SK-N-SH treated with all-trans-retinoic acid at 6 μM for 48 hours (cell line): ENCODE measurements around the gene ENTHD1.

Experiments used
- ATAC-seq: fragments of 200-7000 bp; cut with Tn5 transposase; 3 replicates; pipeline ENCODE4 v1.9.1; 2020; ENCODE audit warnings: mild to moderate bottlenecking, moderate library complexity
- ARNTL ChIP-seq: fragments of 450-650 bp; formaldehyde crosslinking; IDR thresholded peaks from 2 replicates; pipeline ENCODE4 v1.5.0; 2020; ENCODE audit warnings: low read depth, mild to moderate bottlenecking, moderate library complexity, borderline replicate concordance
- BACH2 ChIP-seq: fragments of 250-450 bp; sonication (Bioruptor Pico); IDR thresholded peaks from 2 replicates; pipeline ENCODE4 v1.9.0; 2021; ENCODE audit warnings: mild to moderate bottlenecking, borderline replicate concordance
- CREB5 ChIP-seq: fragments of 250-450 bp; sonication (Bioruptor Pico); IDR thresholded peaks from 2 replicates; pipeline ENCODE4 v1.5.1; 2020; ENCODE audit warnings: low read depth, mild to moderate bottlenecking, moderate library complexity
- CSDC2 ChIP-seq: fragments of 250-450 bp; sonication (Bioruptor Pico); IDR thresholded peaks from 2 replicates; pipeline ENCODE4 v1.5.0; 2020; ENCODE audit warnings: mild to moderate bottlenecking, moderate library complexity
- CSRNP3 ChIP-seq: fragments of 250-450 bp; sonication (Bioruptor Pico); IDR thresholded peaks from 2 replicates; pipeline ENCODE4 v1.5.1; 2021; ENCODE audit warnings: mild to moderate bottlenecking, moderate library complexity
- ESRRG ChIP-seq: fragments of 250-450 bp; sonication (Bioruptor Pico); IDR thresholded peaks from 2 replicates; pipeline ENCODE4 v1.6.1; 2021; ENCODE audit warnings: mild to moderate bottlenecking
- GLIS3 ChIP-seq: fragments of 250-450 bp; sonication (Bioruptor Pico); IDR thresholded peaks from 2 replicates; pipeline ENCODE4 v1.5.0; 2020; ENCODE audit warnings: mild to moderate bottlenecking, moderate library complexity
- ISL1 ChIP-seq: fragments of 250-450 bp; sonication (Bioruptor Pico); IDR thresholded peaks from 2 replicates; pipeline ENCODE4 v2.1.2; 2022; ENCODE audit warnings: mild to moderate bottlenecking, moderate library complexity
- OSR1 ChIP-seq: fragments of 250-450 bp; sonication (Bioruptor Pico); IDR thresholded peaks from 2 replicates; pipeline ENCODE4 v1.8.0; 2022; ENCODE audit warnings: moderate library complexity, mild to moderate bottlenecking, inconsistent platforms
- PATZ1 ChIP-seq: fragments of 250-450 bp; sonication (Bioruptor Pico); IDR thresholded peaks from 2 replicates; pipeline ENCODE4 v1.8.0; 2020; ENCODE audit warnings: mild to moderate bottlenecking, moderate library complexity, borderline replicate concordance
- POU6F1 ChIP-seq: fragments of 250-450 bp; sonication (Bioruptor Pico); IDR thresholded peaks from 2 replicates; pipeline ENCODE4 v1.8.0; 2021; ENCODE audit warnings: low read depth, mild to moderate bottlenecking, moderate library complexity, borderline replicate concordance
- PPARA ChIP-seq: fragments of 250-450 bp; sonication (Bioruptor Pico); IDR thresholded peaks from 2 replicates; pipeline ENCODE4 v1.5.0; 2020; ENCODE audit warnings: mild to moderate bottlenecking, borderline replicate concordance
- RARB ChIP-seq: fragments of 250-450 bp; sonication (Bioruptor Pico); IDR thresholded peaks from 2 replicates; pipeline ENCODE4 v1.8.0; 2021; ENCODE audit warnings: mild to moderate bottlenecking, moderate library complexity
- SNAI2 ChIP-seq: fragments of 250-450 bp; sonication (Bioruptor Pico); IDR thresholded peaks from 2 replicates; pipeline ENCODE4 v1.5.0; 2020; ENCODE audit warnings: mild to moderate bottlenecking, moderate library complexity
- TCF4 ChIP-seq: fragments of 250-450 bp; sonication (Bioruptor Pico); IDR thresholded peaks from 2 replicates; pipeline ENCODE4 v1.8.0; 2021; ENCODE audit warnings: mild to moderate bottlenecking, moderate library complexity, borderline replicate concordance
- TOX ChIP-seq: fragments of 250-450 bp; sonication (Bioruptor Pico); IDR thresholded peaks from 2 replicates; pipeline ENCODE4 v1.8.0; 2021; ENCODE audit warnings: mild to moderate bottlenecking, moderate library complexity, borderline replicate concordance
- TSHZ2 ChIP-seq: fragments of 250-450 bp; sonication (Bioruptor Pico); IDR thresholded peaks from 2 replicates; pipeline ENCODE4 v1.5.0; 2020; ENCODE audit warnings: mild to moderate bottlenecking, moderate library complexity
- ZC3H10 ChIP-seq: fragments of 250-450 bp; sonication (Bioruptor Pico); IDR thresholded peaks from 2 replicates; pipeline ENCODE4 v1.5.1; 2021; ENCODE audit warnings: mild to moderate bottlenecking, moderate library complexity
- ZFP3 ChIP-seq: fragments of 250-450 bp; sonication (Bioruptor Pico); IDR thresholded peaks from 2 replicates; pipeline ENCODE4 v1.5.0; 2020; ENCODE audit warnings: mild to moderate bottlenecking, moderate library complexity
- ZFP30 ChIP-seq: fragments of 450-650 bp; formaldehyde crosslinking; IDR thresholded peaks from 2 replicates; pipeline ENCODE4 v1.5.0; 2022; ENCODE audit warnings: mild to moderate bottlenecking, moderate library complexity
- ZNF565 ChIP-seq: fragments of 450-650 bp; formaldehyde crosslinking; conservative IDR thresholded peaks from 2 replicates; pipeline ENCODE4 v1.5.0; 2020; ENCODE audit warnings: low read depth, mild to moderate bottlenecking, moderate library complexity
- ZNF70 ChIP-seq: fragments of 450-650 bp; formaldehyde crosslinking; IDR thresholded peaks from 2 replicates; pipeline ENCODE4 v1.5.0; 2020; ENCODE audit warnings: mild to moderate bottlenecking, moderate library complexity
- ZNF8 ChIP-seq: fragments of 450-650 bp; formaldehyde crosslinking; IDR thresholded peaks from 2 replicates; pipeline ENCODE4 v1.5.0; 2020; ENCODE audit warnings: mild to moderate bottlenecking, moderate library complexity

Gene ENTHD1

GRCh38 chr22:39771486-39771885 lies 122.1 kb downstream of the ENTHD1 start:
- no peak for TF ChIP-seq ESRRG (CRISPR knock-in tag)
- TF ChIP-seq PATZ1 (CRISPR knock-in tag) = no peak
- TF ChIP-seq ZFP30 = no peak
- no peak for TF ChIP-seq ZNF70
- no peak for TF ChIP-seq SNAI2
- no peak for TF ChIP-seq TOX (CRISPR knock-in tag)
- no peak for TF ChIP-seq OSR1 (CRISPR knock-in tag)
- TF ChIP-seq ZC3H10 = no peak
- TF ChIP-seq ZNF8 = no peak
- TF ChIP-seq CSDC2 = no peak
- no peak for TF ChIP-seq ARNTL
- no peak for TF ChIP-seq BACH2 (CRISPR knock-in tag)
- no peak for TF ChIP-seq ISL1
- no peak for TF ChIP-seq PPARA (CRISPR knock-in tag)
- TF ChIP-seq ZNF565 = no peak
- TF ChIP-seq GLIS3 (CRISPR knock-in tag) = no peak
- no peak for TF ChIP-seq CREB5 (CRISPR knock-in tag)
- TF ChIP-seq TCF4 = no peak
- TF ChIP-seq POU6F1 (CRISPR knock-in tag) = no peak
- ATAC-seq = no peak

GRCh38 chr22:39765661-39766060 lies 127.9 kb downstream of the ENTHD1 start:
- no peak for ATAC-seq
- TF ChIP-seq POU6F1 (CRISPR knock-in tag) (no peak), ZNF70 (no peak)

- ATAC-seq = no peak
- TF ChIP-seq SNAI2 = no peak
- no peak for TF ChIP-seq CSDC2
- no peak for TF ChIP-seq CSRNP3 (CRISPR knock-in tag)
- no peak for TF ChIP-seq ZNF70
- TF ChIP-seq ISL1 = no peak
- no peak for TF ChIP-seq ESRRG (CRISPR knock-in tag)
- no peak for TF ChIP-seq BACH2 (CRISPR knock-in tag)
- no peak for TF ChIP-seq ZFP30
- no peak for TF ChIP-seq ZFP3 (CRISPR knock-in tag)
- no peak for TF ChIP-seq ZNF565
Observed at GRCh38 chr22:39765046-39765445, 128.5 kb downstream of the ENTHD1 start.

- ATAC-seq = no peak
- no peak for TF ChIP-seq ZC3H10
- no peak for TF ChIP-seq ZNF565
- no peak for TF ChIP-seq OSR1 (CRISPR knock-in tag)
- no peak for TF ChIP-seq ZFP30
- no peak for TF ChIP-seq TCF4
- TF ChIP-seq TOX (CRISPR knock-in tag) = no peak
- no peak for TF ChIP-seq POU6F1 (CRISPR knock-in tag)
- no peak for TF ChIP-seq ZFP3 (CRISPR knock-in tag)
- no peak for TF ChIP-seq RARB (CRISPR knock-in tag)
- no peak for TF ChIP-seq TSHZ2
Observed at GRCh38 chr22:39763276-39763675, 130.3 kb downstream of the ENTHD1 start.
